ENCODE results near the gene LCAT. TPM values are rescaled to one million over a fixed set of nuclear protein-coding genes. Genes with fewer than 3 reads are reported as not detected.

The LCAT gene
- total RNA-seq, 5 donors from 2014 or later (not counting 1 experiment from before 2014, with no cell fraction given): 9.8 to 20.7 (median 18.7) TPM

DNA sequence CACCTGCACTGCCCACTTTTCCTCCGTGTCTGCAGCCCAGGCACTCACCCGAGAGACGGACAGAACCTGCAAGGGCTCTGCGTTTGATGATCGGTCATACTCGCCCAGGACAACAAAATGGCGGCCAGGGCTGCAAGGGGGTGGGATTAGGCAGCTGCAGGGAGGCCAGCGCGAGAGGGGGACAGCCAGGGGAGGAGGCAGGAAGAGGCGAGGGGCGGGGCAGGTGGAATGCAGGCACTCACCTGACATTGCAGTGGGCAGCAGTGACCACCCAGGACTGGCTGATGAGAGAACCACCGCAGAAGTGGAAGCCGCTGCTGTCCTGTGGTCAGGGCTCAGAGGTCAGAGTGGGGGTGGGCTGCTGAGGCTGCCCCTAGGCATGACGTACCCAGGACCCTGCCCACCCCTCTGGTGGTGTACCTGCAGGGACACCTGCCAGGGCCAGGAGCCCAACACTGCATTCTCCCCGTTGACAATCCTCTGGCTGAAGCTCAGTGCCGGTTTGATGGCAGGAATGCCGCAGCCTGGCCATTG is 13.2 kb downstream of the LCAT start:
- Histone ChIP-seq H3K4me1 (ENCODE audit: control insufficient read depth in 1 of 2, extremely low read depth in 1 of 2, insufficient read depth in 2 of 2, low read length in 2 of 2) (peaks cover 0 to 26% of the 10 kb centered on the region in 2 experiments), H3K9me3 (no peaks in the 10 kb centered on the region), H3K27ac (ENCODE audit: low read length) (no peak overlapping the region), H3K36me3 (ENCODE audit: control insufficient read depth in 2 of 2, extremely low read depth in 1 of 2, insufficient read depth in 1 of 2, low read length in 1 of 2) (peaks cover 22 to 78% of the 10 kb centered on the region in 2 donors), H3K27me3 (replicated peaks in 1 of 2; ENCODE audit: control insufficient read depth in 2 of 2, extremely low read depth in 1 of 2, insufficient read depth in 2 of 2, low read length in 1 of 2) (no peaks in the 10 kb centered on the region), H3K4me3 (ENCODE audit: control insufficient read depth in 1 of 2, extremely low read depth in 1 of 2, low read length in 1 of 2) (no peak overlapping the region)
- Mint-ChIP-seq H3K9me3 (no peaks in the 10 kb centered on the region), H3K27ac (no peak overlapping the region), H3K27me3 (no peaks in the 10 kb centered on the region), H3K4me1 (peaks cover 20 to 32% (median 26%) of the 10 kb centered on the region in 3 donors), H3K36me3 (peaks cover 23% of the 10 kb centered on the region), H3K4me3 (no peak overlapping the region)
- CTCF ChIA-PET: no interaction called here
- 95% methylated on average over 16 of the region's 17 CpGs for WGBS (ENCODE audit: insufficient coverage)
- ATAC-seq (replicated peaks in 1 of 4) (no peak), DNase-seq (no peak)
- POLR2A ChIA-PET: interaction anchor here (0.6 kb wide), 2 partner anchors 23 to 411 kb away, joined by 4 to 7 read pairs; no protein-coding TSS in a partner anchor

DNA sequence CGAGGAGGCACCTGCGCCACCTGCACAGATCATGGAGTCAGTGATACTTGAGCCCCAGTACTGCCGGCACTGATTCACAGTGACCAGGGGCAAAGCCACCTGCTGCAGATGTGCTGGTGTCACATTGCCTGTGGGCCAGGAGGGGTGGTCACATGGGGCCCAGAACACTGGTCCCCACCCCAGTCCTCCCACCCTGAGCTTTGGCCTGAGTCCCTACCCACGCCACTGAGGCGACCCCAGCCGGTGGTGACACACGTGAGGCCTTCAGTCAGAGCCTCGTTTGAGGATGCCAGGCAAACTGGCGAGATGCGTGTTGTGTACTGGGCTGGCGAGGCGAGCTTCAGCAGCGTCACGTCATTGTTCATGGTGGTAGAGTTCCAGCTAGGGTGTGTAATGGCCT is 13.7 kb downstream of the LCAT start:
- Histone ChIP-seq H3K27ac (ENCODE audit: low read length) (no peak overlapping the region), H3K9me3 (no peaks in the 10 kb centered on the region), H3K4me1 (ENCODE audit: control insufficient read depth in 1 of 2, extremely low read depth in 1 of 2, insufficient read depth in 2 of 2, low read length in 2 of 2) (peaks cover 0 to 21% of the 10 kb centered on the region in 2 experiments), H3K27me3 (replicated peaks in 1 of 2; ENCODE audit: control insufficient read depth in 2 of 2, extremely low read depth in 1 of 2, insufficient read depth in 2 of 2, low read length in 1 of 2) (no peaks in the 10 kb centered on the region), H3K36me3 (ENCODE audit: control insufficient read depth in 2 of 2, extremely low read depth in 1 of 2, insufficient read depth in 1 of 2, low read length in 1 of 2) (peaks cover 22 to 79% of the 10 kb centered on the region in 2 donors), H3K4me3 (ENCODE audit: control insufficient read depth in 1 of 2, extremely low read depth in 1 of 2, low read length in 1 of 2) (no peak overlapping the region)
- CTCF ChIA-PET: no interaction called here
- 90% methylated on average over 11 of the region's 14 CpGs for WGBS (ENCODE audit: insufficient coverage)
- Mint-ChIP-seq H3K9me3 (no peaks in the 10 kb centered on the region), H3K27ac (no peak overlapping the region), H3K4me1 (peaks cover 15 to 28% (median 20%) of the 10 kb centered on the region in 3 donors), H3K4me3 (no peak overlapping the region), H3K36me3 (peaks cover 17% of the 10 kb centered on the region), H3K27me3 (no peaks in the 10 kb centered on the region)
- POLR2A ChIA-PET: interaction anchor here (0.6 kb wide), 2 partner anchors 23 to 410 kb away, joined by 4 to 7 read pairs; no protein-coding TSS in a partner anchor
- ATAC-seq (replicated peaks in 1 of 4): no peak
- no peak for DNase-seq

DNA sequence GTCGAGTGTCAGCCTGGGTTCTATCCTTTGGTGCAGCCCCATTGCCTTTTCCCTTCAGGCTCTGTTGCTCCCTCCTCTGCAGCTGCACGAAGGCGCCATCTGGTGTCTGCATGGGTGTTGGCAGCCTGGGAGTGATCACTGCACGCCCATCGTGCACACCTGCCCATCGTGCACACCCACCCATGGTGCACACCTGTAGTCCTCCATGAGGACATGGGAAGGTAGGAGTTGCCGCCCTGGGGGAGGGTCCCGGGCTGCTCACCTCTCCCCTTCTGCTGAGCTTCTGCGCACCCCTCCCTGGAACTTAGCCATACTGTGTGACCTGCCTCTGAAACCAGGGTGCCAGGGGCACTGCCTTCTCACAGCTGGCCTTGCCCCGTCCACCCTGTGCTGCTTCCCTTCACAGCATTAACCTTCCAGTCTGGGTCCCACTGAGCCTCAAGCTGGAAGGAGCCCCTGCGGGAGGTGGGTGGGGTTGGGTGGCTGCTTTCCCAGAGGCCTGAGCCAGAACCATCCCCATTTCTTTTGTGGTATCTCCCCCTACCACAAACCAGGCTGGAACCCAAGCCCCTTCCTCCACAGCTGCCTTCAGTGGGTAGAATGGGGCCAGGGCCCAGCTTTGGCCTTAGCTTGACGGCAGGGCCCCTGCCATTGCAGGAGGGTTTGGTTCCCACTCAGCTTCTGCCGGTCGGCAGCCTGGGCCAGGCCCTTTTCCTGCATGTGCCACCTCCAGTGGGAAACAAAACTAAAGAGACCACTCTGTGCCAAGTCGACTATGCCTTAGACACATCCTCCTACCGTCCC is 15.2 kb downstream of the LCAT start:
- H3K9me3 Mint-ChIP-seq: no peaks in the 10 kb centered on the region
- H3K4me3 ChIP-seq (ENCODE audit: control insufficient read depth in 1 of 2, extremely low read depth in 1 of 2, low read length in 1 of 2): no peak overlapping the region
- 59% methylated on average over 5 of the region's 16 CpGs for WGBS (ENCODE audit: insufficient coverage)
- no peaks in the 10 kb centered on the region for H3K27me3 ChIP-seq (replicated peaks in 1 of 2; ENCODE audit: control insufficient read depth in 2 of 2, extremely low read depth in 1 of 2, insufficient read depth in 2 of 2, low read length in 1 of 2)
- peak overlapping the region; percentile 27 to 58 for H3K27ac Mint-ChIP-seq
- peaks cover 0 to 9% of the 10 kb centered on the region in 2 experiments for H3K4me1 ChIP-seq (ENCODE audit: control insufficient read depth in 1 of 2, extremely low read depth in 1 of 2, insufficient read depth in 2 of 2, low read length in 2 of 2)
- no peaks in the 10 kb centered on the region for H3K9me3 ChIP-seq
- H3K36me3 ChIP-seq (ENCODE audit: control insufficient read depth in 2 of 2, extremely low read depth in 1 of 2, insufficient read depth in 1 of 2, low read length in 1 of 2): peaks cover 23 to 71% of the 10 kb centered on the region in 2 donors
- H3K27ac ChIP-seq (ENCODE audit: low read length): peak overlapping the region; percentile 24
- H3K27me3 Mint-ChIP-seq: no peaks in the 10 kb centered on the region
- ChIA-PET POLR2A (interaction anchor here in 1 of 2 donors (0.5 kb wide), 1 partner anchor 215 kb away, joined by 3 read pairs; no protein-coding TSS in a partner anchor), CTCF (interaction anchor here (0.5 to 1.3 kb wide), 5 partner anchors 9 to 407 kb away, joined by 3 to 5 read pairs (median 3); partner anchors contain the start of genes RANBP10 (in 1 of the 2) and TSNAXIP1 (in 1 of the 2))
- ATAC-seq (replicated peaks in 1 of 4) (peak; percentile 74 to 87 (median 82)), DNase-seq (peak; percentile 49 to 82 (median 66))
- H3K36me3 Mint-ChIP-seq: peaks cover 7% of the 10 kb centered on the region
- H3K4me3 Mint-ChIP-seq: no peak overlapping the region
- H3K4me1 Mint-ChIP-seq: peaks cover 2 to 14% (median 11%) of the 10 kb centered on the region in 3 donors

DNA sequence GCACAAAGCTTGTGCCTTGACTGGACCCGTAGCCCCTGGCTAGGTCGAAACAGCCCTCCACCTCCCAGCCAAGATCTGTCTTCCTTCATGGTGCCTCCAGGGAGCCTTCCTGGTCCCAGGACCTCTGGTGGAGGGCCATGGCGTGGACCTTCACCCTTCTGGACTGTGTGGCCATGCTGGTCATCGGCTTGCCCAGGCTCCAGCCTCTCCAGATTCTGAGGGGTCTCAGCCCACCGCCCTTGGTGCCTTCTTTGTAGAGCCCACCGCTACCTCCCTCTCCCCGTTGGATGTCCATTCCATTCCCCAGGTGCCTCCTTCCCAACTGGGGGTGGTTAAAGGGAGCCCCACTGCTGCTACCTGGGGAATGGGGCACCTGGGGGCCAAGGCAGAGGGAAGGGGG is 15.8 kb downstream of the LCAT start:
- Mint-ChIP-seq H3K27me3 (no peaks in the 10 kb centered on the region), H3K27ac (peak overlapping the region in 1 of 2 donors; percentile 73), H3K4me3 (no peak overlapping the region), H3K4me1 (peaks cover 0 to 12% (median 8%) of the 10 kb centered on the region in 3 donors), H3K9me3 (no peaks in the 10 kb centered on the region), H3K36me3 (peaks cover 5% of the 10 kb centered on the region)
- DNase-seq: no peak
- Histone ChIP-seq H3K36me3 (ENCODE audit: control insufficient read depth in 2 of 2, extremely low read depth in 1 of 2, insufficient read depth in 1 of 2, low read length in 1 of 2) (peaks cover 21 to 73% of the 10 kb centered on the region in 2 donors), H3K9me3 (no peaks in the 10 kb centered on the region), H3K4me3 (ENCODE audit: control insufficient read depth in 1 of 2, extremely low read depth in 1 of 2, low read length in 1 of 2) (no peak overlapping the region), H3K4me1 (ENCODE audit: control insufficient read depth in 1 of 2, extremely low read depth in 1 of 2, insufficient read depth in 2 of 2, low read length in 2 of 2) (peaks cover 0 to 9% of the 10 kb centered on the region in 2 experiments), H3K27me3 (replicated peaks in 1 of 2; ENCODE audit: control insufficient read depth in 2 of 2, extremely low read depth in 1 of 2, insufficient read depth in 2 of 2, low read length in 1 of 2) (no peaks in the 10 kb centered on the region), H3K27ac (ENCODE audit: low read length) (no peak overlapping the region)
- ATAC-seq (replicated peaks in 1 of 4): no peak
- ChIA-PET POLR2A (interaction anchor here in 1 of 2 donors (0.5 kb wide), 1 partner anchor 216 kb away, joined by 3 read pairs; no protein-coding TSS in a partner anchor), CTCF (interaction anchor here (0.5 to 1.3 kb wide), 4 partner anchors 10 to 407 kb away, joined by 3 to 5 read pairs (median 4); no protein-coding TSS in a partner anchor)
- 71% methylated on average over 2 of the region's 7 CpGs for WGBS (ENCODE audit: insufficient coverage)

DNA sequence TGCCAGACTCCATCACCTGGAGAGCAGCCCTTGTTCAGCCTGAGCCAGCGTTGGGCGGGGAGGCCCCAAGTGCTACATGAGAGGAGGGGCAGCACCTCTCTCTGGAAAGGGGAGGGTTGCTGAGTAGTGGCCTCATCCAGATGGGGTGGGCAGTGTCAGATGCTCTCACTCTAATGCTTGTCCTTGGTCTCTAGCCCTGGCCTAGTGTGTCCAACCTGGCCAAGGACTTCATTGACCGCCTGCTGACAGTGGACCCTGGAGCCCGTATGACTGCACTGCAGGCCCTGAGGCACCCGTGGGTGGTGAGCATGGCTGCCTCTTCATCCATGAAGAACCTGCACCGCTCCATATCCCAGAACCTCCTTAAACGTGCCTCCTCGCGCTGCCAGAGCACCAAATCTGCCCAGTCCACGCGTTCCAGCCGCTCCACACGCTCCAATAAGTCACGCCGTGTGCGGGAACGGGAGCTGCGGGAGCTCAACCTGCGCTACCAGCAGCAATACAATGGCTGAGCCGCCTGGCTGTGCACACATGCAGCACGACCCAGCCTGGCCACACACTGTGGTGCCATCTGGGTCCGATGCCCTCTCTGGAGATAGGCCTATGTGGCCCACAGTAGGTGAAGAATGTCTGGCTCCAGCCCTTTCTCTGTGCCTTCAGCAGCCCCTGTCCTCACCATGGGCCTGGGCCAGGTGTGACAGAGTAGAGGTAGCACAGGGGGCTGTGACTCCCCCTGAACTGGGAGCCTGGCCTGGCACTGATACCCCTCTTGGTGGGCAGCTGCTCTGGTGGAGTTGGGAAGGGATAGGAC is 16.6 kb downstream of the LCAT start:
- Histone ChIP-seq H3K9me3 (no peaks in the 10 kb centered on the region), H3K36me3 (ENCODE audit: control insufficient read depth in 2 of 2, extremely low read depth in 1 of 2, insufficient read depth in 1 of 2, low read length in 1 of 2) (peaks cover 21 to 74% of the 10 kb centered on the region in 2 donors), H3K4me3 (ENCODE audit: control insufficient read depth in 1 of 2, extremely low read depth in 1 of 2, low read length in 1 of 2) (no peak overlapping the region), H3K4me1 (ENCODE audit: control insufficient read depth in 1 of 2, extremely low read depth in 1 of 2, insufficient read depth in 2 of 2, low read length in 2 of 2) (peaks cover 0 to 9% of the 10 kb centered on the region in 2 experiments), H3K27ac (ENCODE audit: low read length) (no peak overlapping the region), H3K27me3 (replicated peaks in 1 of 2; ENCODE audit: control insufficient read depth in 2 of 2, extremely low read depth in 1 of 2, insufficient read depth in 2 of 2, low read length in 1 of 2) (no peaks in the 10 kb centered on the region)
- DNase-seq (no peak), ATAC-seq (replicated peaks in 1 of 4) (no peak)
- H3K4me1 Mint-ChIP-seq: peaks cover under 1 to 16% (median 8%) of the 10 kb centered on the region in 3 donors
- H3K27me3 Mint-ChIP-seq: no peaks in the 10 kb centered on the region
- 93% methylated on average over 20 of the region's 22 CpGs for WGBS (ENCODE audit: insufficient coverage)
- ChIA-PET CTCF (interaction anchor here in 1 of 2 donors (0.6 to 1.0 kb wide), 3 partner anchors 17 to 44 kb away, joined by 3 to 6 read pairs (median 3); no protein-coding TSS in a partner anchor), POLR2A (interaction anchor here in 1 of 2 donors (1.2 kb wide), 1 partner anchor 130 kb away, joined by 3 read pairs; no protein-coding TSS in a partner anchor)
- H3K4me3 Mint-ChIP-seq: no peak overlapping the region
- H3K36me3 Mint-ChIP-seq: peaks cover 3% of the 10 kb centered on the region
- no peak overlapping the region for H3K27ac Mint-ChIP-seq
- H3K9me3 Mint-ChIP-seq: no peaks in the 10 kb centered on the region
